ENCODE measurements around the gene PNMA8A. TPM values are rescaled to one million over a fixed set of nuclear protein-coding genes. Genes with fewer than 3 reads are reported as not detected.

Gene PNMA8A
- polyA plus RNA-seq, 1 of the 3 experiments (the other 2 are of a cell fraction): 10.2 TPM

- TF ChIP-seq MAX (IDR thresholded peaks at IDR 0.05; ENCODE audit: low read depth) (no peak), MXI1 (IDR thresholded peaks at IDR 0.05; ENCODE audit: low read depth, low read length) (no peak), ELF1 (IDR thresholded peaks at IDR 0.05) (no peak), FOXJ3 (CRISPR knock-in tag; IDR thresholded peaks at IDR 0.05) (no peak), PBX3 (IDR thresholded peaks at IDR 0.05) (no peak)
Observed at GRCh38 chr19:46484656-46485055, 13.3 kb upstream of the PNMA8A start (continued).

- Histone ChIP-seq H3K27ac (ENCODE audit: low read depth in 2 of 2, low read length in 1 of 2) (no peak overlapping the region), H3F3A (replicated peaks; ENCODE audit: insufficient read depth) (peaks cover 8% of the 10 kb centered on the region), H3K9ac (no peak overlapping the region), H3K4me1 (ENCODE audit: control insufficient read depth in 1 of 2, insufficient read depth in 2 of 2, low read depth in 1 of 2, low read length in 1 of 2) (peaks cover 10 to 14% of the 10 kb centered on the region in 2 experiments; a peak in 2 of 4 replicates), H2AFZ (ENCODE audit: low read depth) (no peak overlapping the region), H3K4me2 (no peak overlapping the region), H3K79me2 (ENCODE audit: insufficient read depth) (no peaks in the 10 kb centered on the region), H3K9me2 (no peaks in the 10 kb centered on the region), H3K9me3 (no peaks in the 10 kb centered on the region), H3K4me3 (ENCODE audit: low read depth in 2 of 2, low read length in 1 of 2) (no peak overlapping the region), H3K36me3 (replicated peaks in 1 of 2; ENCODE audit: control insufficient read depth in 1 of 2, insufficient read depth in 2 of 2, low read length in 1 of 2) (no peaks in the 10 kb centered on the region), H4K20me1 (ENCODE audit: insufficient read depth) (no peaks in the 10 kb centered on the region), H3K27me3 (ENCODE audit: insufficient read depth) (no peaks in the 10 kb centered on the region)
- ChIA-PET POLR2A (no interaction called here), CTCF (interaction anchor here (2.1 to 24.7 kb wide), 3 partner anchors 9 to 202 kb away, joined by 6 to 463 read pairs (median 6); no protein-coding TSS in a partner anchor)
- TF ChIP-seq TCF12 (IDR thresholded peaks at IDR 0.05) (no peak), GATA2 (CRISPR knock-in tag; IDR thresholded peaks at IDR 0.05) (no peak), ELF1 (IDR thresholded peaks at IDR 0.05) (no peak), TEAD4 (IDR thresholded peaks at IDR 0.05; ENCODE audit: borderline replicate concordance, insufficient read depth) (no peak), CTCF (IDR thresholded peaks at IDR 0.05) (no peak), IRF3 (IDR thresholded peaks at IDR 0.05; ENCODE audit: low read depth, low read length) (no peak), MEF2A (IDR thresholded peaks at IDR 0.05; ENCODE audit: borderline replicate concordance, low read depth) (no peak), TAF1 (IDR thresholded peaks at IDR 0.05; ENCODE audit: borderline replicate concordance, low read depth, low read length) (no peak), POLR2AphosphoS5 (IDR thresholded peaks at IDR 0.05; ENCODE audit: low read depth, low read length) (no peak)
- 54% methylated on average over 3 of the region's 3 CpGs for WGBS (ENCODE audit: low lambda C conversion rate)
- DNase-seq: no peak
Observed at GRCh38 chr19:46482631-46483030, 11.3 kb upstream of the PNMA8A start.
